Measurements from ENCODE around the gene MIPOL1. TPM values are rescaled to one million over a fixed set of nuclear protein-coding genes. Genes with fewer than 3 reads are reported as not detected.
A peak's percentile ranks its signal among the peaks of the same experiment; 100 is the strongest.

The MIPOL1 gene
- total RNA-seq, 3 donors from 2014 or later = 12.2 to 48.8 (median 36.1) TPM

- peak; percentile 17 to 53 for DNase-seq (ENCODE audit: low spot score in 2 of 2)
- Histone ChIP-seq H3K4me3 (no peak overlapping the region), H3K27ac (no peak overlapping the region), H3K27me3 (no peaks in the 10 kb centered on the region), H3K4me1 (no peaks in the 10 kb centered on the region), H3K9me3 (no peaks in the 10 kb centered on the region), H3K36me3 (no peaks in the 10 kb centered on the region)
- intact Hi-C loops (cut with DNase I; ENCODE audit: low total_unique reads) = no loop called here
- no peak for TF ChIP-seq POLR2A (IDR thresholded peaks at IDR 0.05)
- TF ChIP-seq POLR2AphosphoS5 (IDR thresholded peaks at IDR 0.05) = no peak
- no peak for TF ChIP-seq CTCF (IDR thresholded peaks at IDR 0.05)
Measured at GRCh38 chr14:37436519-37436918, 238.8 kb downstream of the MIPOL1 start.

GRCh38 chr14:37437490-37437889 lies 239.8 kb downstream of the MIPOL1 start:
- Histone ChIP-seq H3K36me3 (no peaks in the 10 kb centered on the region), H3K4me1 (no peaks in the 10 kb centered on the region), H3K27me3 (no peaks in the 10 kb centered on the region), H3K9me3 (no peaks in the 10 kb centered on the region), H3K4me3 (no peak overlapping the region), H3K27ac (no peak overlapping the region)
- TF ChIP-seq POLR2AphosphoS5 (IDR thresholded peaks at IDR 0.05) = no peak
- TF ChIP-seq POLR2A (IDR thresholded peaks at IDR 0.05) = no peak
- TF ChIP-seq CTCF (IDR thresholded peaks at IDR 0.05) = no peak
- intact Hi-C loops (cut with DNase I; ENCODE audit: low total_unique reads) = no loop called here
- DNase-seq (ENCODE audit: low spot score in 2 of 2) = no peak

DNA sequence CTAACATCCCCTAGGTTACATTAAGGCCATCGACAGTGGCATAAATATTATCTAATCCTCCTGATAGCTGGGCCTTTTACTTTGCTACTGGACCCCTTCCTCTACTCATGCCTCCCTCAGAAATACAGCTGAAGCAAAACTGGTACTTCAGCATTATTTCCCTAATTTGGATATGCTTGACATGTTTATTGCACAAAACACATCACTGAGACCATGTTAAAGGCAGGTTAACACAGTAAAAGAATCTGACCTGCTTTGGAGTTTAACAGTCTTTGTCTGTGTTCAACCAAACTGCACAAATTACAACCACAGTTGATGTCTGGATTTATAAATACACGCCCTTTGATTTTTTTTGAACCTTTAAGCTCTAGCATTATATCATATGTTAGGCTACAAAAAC lies 240.7 kb downstream of the MIPOL1 start:
- Histone ChIP-seq H3K4me3 (no peak overlapping the region), H3K27ac (no peak overlapping the region), H3K27me3 (no peaks in the 10 kb centered on the region), H3K4me1 (no peaks in the 10 kb centered on the region), H3K9me3 (no peaks in the 10 kb centered on the region), H3K36me3 (no peaks in the 10 kb centered on the region)
- no peak for TF ChIP-seq POLR2AphosphoS5 (IDR thresholded peaks at IDR 0.05)
- TF ChIP-seq CTCF (IDR thresholded peaks at IDR 0.05) = no peak
- no peak for TF ChIP-seq POLR2A (IDR thresholded peaks at IDR 0.05)
- no peak for DNase-seq (ENCODE audit: low spot score in 2 of 2)
- intact Hi-C loops (cut with DNase I; ENCODE audit: low total_unique reads) = no loop called here

DNA sequence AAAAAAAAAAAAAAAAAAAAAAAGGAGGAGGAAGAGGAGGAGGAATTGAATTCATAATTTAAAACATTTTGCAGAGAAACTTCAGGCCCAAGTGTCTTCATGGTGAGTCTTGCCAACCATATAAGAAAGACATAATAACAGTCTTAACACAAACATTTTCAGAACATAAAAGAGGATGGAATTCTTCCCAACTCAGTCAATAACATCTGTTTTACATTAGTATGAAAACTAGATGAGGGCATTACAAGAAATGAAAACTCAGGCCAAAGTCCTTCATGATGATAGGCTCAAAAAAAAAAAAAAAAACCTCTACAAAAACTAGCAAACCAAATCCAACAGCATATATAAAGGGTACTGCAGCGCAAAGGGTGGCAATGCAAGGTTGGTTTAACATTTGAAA lies 245.7 kb downstream of the MIPOL1 start:
- H3K9me3 ChIP-seq = no peaks in the 10 kb centered on the region
- H3K27me3 ChIP-seq = no peaks in the 10 kb centered on the region
- no peak overlapping the region for H3K27ac ChIP-seq
- TF ChIP-seq CTCF (IDR thresholded peaks at IDR 0.05) (no peak), POLR2AphosphoS5 (IDR thresholded peaks at IDR 0.05) (no peak), POLR2A (IDR thresholded peaks at IDR 0.05) (no peak)
- H3K36me3 ChIP-seq = no peaks in the 10 kb centered on the region
- H3K4me1 ChIP-seq = no peaks in the 10 kb centered on the region
- DNase-seq (ENCODE audit: low spot score in 2 of 2) = no peak
- intact Hi-C loops (cut with DNase I; ENCODE audit: low total_unique reads) = no loop called here
- H3K4me3 ChIP-seq = no peak overlapping the region

DNA sequence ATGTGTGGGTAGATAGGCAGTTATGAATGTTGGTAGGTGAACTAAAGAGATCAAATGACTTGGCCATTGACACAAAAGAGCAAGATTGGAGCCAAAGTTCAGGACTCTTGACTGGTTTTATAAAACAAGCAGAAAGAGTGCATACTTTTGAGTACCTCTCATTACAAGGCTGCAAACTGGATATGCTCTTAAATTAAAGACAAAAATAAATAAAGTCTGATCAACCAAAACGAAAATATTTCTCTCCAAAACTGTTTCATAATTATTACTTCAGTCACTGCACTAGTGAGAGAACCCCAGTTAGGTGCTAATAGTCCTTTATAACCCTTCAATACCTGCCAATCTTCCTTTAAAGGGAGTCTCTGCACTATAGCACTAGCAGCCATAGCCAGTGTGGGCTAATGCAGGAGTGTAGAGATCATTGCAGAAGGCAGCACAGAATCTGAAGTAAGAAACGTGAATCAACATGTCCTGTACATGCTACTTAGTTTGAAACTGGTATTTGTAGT lies 250.2 kb downstream of the MIPOL1 start:
- intact Hi-C loops (cut with DNase I; ENCODE audit: low total_unique reads) = no loop called here
- no peak overlapping the region for H3K4me3 ChIP-seq
- DNase-seq (ENCODE audit: low spot score in 2 of 2) = no peak
- TF ChIP-seq CTCF (IDR thresholded peaks at IDR 0.05) (no peak), POLR2AphosphoS5 (IDR thresholded peaks at IDR 0.05) (no peak), POLR2A (IDR thresholded peaks at IDR 0.05) (no peak)
- H3K9me3 ChIP-seq = no peaks in the 10 kb centered on the region
- H3K4me1 ChIP-seq = no peaks in the 10 kb centered on the region
- no peak overlapping the region for H3K27ac ChIP-seq
- no peaks in the 10 kb centered on the region for H3K36me3 ChIP-seq
- H3K27me3 ChIP-seq = no peaks in the 10 kb centered on the region

Data from breast epithelium (tissue), 4 donors.